HG02973 (cell line): ENCODE results near the gene TNIK.
"Not testable (repeated sequence)": the region's sequence is repeated elsewhere in the genome, so short reads cannot be mapped to it uniquely, and the experiment has no call there.

ENCODE experiments used
- ATAC-seq: cut with Tn5 transposase; IDR thresholded peaks from one replicate; pipeline ENCODE4 v1.9.1; 2021; ENCODE audit warnings: moderate library complexity; ENCODE audit not compliant: unreplicated experiment

Gene TNIK

DNA sequence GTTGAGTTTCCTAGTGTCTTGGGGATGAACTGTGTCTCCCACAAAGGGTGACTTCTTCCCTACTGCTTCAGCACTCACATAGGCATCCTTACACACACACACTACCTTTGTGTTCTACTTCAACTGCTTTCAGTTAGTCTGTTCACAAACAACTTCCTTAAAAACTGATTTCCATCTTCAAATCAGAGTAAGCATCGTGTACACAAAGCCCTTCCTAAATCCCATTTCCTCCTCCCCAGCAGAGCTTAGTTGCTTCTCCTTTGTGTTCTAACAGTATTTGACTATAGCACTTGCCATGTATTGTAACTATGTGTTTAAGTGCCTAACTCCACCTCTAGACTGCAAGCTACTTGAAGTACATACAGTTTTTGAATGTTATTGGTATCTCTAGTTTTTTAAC lies 71.7 kb downstream of the TNIK start:
- ATAC-seq = no peak

GRCh38 chr3:171387062-171387461 lies 73.1 kb downstream of the TNIK start:
- ATAC-seq = no peak

DNA sequence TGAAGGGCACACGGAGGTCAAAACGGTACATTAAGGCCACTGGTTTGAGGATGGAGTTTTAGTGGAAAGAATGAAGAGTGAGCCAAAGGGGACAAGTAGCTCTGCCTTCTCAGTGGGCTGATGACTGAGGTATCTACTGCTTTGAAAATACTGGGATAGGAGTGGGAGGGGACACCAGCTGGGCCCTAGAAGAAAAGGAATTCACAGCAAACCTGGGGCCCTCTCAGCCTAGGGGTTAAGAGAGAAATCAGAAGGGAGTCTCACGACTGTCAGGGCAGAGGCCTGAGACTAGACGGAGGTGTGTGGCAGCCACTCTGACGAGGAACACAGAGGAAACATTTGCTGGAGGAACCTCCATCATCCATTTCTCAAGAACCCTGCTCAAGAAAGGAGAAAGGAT lies 75.1 kb downstream of the TNIK start:
- ATAC-seq = no peak

DNA sequence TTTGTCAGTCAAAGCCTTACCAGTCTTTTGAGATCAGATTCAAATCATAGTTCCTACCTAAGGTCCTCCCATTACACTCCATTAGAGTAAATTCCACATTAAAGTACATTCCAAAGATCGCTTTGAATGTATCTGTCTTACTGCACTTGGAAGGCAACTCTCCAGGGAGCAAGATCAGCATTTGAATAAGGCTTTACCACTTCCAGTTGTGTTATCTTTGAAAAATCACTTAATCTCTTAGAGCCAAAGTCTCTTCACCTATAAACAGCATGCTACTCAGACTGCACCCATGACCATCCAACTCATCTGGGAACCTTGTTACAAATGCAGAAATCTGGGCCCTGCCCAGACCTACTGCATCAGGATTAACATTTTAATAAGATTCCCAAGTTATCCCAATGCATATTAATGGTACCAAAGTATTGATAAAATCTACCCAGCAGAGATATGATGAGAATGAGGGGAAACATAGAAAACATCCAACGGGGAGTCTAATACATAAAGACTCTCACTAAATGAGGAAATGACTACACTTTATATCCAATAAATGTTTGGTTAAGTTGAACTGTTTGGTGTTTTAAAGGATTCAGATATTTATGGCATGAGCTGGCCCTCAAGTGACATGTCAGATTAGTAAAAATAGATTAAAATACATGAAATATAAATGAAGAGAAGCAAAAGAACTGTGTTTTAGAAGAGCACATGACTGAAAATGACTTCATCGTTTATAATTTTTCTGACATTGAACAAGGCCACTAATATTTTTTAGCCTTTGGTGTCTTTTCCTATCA lies 75.9 kb downstream of the TNIK start:
- ATAC-seq = no peak

DNA sequence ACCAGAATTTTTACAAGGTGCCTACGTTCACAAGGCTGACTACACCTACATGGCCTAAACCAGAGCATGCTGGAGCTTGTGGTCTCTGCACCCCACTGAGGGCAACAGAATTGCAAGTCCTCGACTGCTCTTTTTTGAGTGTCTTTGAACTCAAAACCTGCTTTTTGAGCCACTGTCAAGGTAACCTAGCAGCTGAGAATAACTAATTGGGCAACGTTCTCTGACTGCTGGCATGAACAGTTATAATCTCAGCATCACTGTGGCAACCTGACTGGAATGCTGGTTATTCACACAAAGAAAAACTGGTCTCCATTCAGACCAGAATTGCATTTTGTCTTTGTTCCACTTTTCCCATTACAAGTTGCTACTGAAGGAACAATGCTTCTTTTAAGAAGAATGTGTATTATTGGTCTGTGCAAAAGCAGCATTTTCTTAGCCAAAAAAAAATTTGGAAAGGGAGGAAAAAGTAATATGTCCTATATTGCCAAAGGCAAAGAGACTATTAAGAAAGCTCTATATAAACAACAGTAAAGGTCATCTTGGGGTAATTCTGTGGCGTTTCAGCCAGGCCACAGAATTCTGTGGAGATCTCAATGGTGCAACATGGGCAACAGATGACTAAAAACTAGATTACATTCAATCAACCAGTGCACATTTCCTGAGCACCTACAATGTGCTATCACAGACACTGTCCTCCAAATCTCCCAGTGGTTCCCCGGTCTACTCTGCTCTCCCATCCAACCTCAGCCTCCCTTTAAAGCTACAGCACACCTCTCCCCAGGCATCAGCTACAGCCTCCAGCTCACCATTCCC lies 76.8 kb downstream of the TNIK start:
- ATAC-seq = no peak

- ATAC-seq = not testable (repeated sequence)
Observed at GRCh38 chr3:171382347-171382746, 77.9 kb downstream of the TNIK start.

DNA sequence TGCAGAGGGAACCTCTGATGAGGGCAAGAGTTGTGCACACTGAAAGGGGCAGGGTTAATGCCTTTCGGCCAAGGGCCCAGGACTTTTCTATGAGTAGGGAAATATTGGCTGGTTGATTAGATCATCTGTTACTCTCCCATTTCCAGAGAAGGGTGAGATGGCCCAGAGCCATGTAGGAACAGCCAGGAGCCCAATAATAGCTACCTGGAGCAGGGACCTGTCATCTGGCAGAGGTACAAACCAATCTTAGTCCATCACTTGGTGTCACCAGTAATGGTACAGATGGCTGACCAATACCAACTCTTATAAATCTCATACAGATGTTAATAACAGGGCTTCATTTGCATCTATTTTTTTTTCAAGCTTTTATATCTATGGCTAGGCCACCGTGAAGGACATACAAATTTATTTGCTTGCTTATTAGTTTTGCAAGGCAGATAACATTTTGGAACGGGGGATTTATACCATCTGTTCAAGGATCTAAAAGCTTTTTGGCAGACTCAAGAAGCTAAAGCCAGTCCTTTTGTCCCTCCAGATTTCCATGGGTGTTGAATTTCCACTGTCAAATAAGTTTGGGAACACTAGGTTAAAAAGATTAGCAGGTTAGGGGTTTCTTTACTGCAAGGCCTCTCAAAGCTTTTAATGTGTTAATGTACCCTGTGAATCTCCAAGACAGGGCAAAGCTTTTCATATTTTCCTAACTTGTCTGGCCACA lies 79.3 kb downstream of the TNIK start:
- no peak for ATAC-seq

GRCh38 chr3:171379961-171380483 lies 80.2 kb downstream of the TNIK start:
- ATAC-seq = no peak

DNA sequence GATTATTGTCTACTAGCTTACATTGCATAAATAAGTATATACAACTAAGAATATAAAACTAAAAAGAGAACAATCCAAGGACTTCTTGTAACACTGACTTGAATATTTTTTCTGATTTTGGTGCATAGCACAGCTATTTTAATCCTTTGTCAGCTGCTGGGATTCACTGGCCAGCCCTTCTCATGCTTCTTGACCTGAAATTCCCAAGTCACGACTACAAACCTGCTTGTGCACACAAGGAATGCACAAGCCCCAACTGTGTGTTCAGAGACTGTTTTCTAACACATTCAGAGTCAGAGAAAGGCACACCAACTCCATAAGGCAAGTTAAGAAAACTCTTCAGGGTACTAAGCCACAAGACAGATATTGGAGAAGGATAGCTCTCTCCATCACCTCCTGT lies 80.9 kb downstream of the TNIK start:
- no peak for ATAC-seq

GRCh38 chr3:171378586-171378985 lies 81.6 kb downstream of the TNIK start:
- ATAC-seq = no peak

- no peak for ATAC-seq
Observed at GRCh38 chr3:171377859-171378258, 82.3 kb downstream of the TNIK start.

DNA sequence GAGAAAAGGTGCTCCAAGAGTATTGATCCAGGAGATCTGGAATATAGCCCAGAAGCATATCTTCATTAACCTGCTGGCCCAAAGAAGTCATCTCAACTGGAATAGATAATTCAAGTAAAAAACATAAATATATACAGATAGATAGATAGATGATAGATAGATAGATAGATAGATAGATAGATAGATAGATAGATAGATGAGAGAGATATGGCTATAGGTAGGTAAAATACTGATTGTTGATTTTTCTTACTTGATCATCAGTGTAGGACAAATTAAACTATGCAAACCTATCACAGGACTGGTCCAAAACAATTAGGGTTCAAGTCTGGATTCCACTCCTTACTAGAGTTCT lies 83.6 kb downstream of the TNIK start:
- no peak for ATAC-seq

DNA sequence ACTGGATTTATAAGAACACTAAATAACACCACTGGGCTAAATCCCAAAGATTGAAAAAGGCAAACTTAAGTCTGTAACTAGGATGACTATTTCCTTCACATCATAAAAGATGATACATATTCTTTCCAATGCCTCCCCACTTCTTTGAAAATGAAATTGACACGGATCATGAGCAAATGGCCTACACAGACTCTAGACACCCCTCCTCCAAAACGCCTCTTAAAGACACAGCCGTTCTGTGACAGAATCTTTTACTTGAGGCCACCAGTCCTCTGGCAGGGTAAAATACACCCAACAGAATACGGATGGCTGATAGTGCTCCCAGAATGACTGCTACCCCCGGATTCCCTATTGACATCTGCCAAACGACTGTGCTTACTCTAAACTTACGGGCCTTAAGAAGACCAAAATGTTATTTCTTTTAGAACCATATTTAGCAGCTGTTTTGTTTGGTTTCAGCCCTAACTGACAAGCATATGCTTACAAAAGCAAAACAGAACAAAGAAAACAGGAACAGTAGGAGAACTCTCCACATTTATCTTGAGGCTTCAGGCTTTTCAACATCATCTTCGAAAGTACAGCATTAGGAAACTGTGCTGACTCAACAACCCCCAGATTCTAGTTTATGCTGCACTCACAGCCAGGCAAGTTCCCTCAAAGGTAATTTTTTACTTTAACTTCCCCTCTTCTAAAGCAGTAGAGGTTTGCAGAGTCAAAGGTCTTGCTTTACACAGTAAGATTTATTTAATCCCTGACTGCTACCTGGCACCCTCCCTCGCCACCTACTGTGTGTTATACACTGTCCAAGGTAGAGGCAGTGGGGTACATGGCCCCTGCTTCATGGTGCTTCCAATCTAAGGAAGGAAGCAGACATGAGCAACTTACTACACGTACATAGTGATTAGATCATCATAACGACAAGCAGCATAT lies 84.3 kb downstream of the TNIK start:
- no peak for ATAC-seq

DNA sequence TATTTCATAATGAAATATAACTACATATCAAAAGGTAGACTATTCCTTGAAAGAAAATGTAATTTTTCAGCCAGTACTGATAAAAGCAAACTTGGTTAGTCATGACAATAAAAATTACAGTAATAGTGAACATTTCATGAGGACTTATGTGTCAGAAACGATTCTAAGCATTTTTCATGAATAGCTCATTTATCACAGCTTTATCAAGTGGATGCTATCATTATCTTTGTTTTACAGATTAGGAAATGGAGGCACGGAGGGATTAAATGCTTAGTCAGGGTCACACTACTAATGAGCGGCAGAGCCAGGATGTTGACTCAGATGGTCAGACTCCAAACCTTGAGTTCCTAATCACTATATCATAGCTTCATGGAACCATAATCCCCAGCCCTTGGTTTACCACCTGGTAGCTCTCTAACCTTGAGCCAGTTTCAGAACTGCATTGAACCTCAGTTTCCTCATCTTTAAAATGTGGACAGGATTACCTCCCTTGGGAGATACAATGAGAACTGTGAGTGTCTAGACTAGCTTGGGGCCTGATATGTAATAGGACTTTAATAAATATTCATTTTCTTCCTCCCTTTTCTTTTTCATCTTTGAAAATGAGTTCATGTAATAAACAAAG lies 85.4 kb downstream of the TNIK start:
- no peak for ATAC-seq

GRCh38 chr3:171374260-171374659 lies 85.9 kb downstream of the TNIK start:
- ATAC-seq = no peak

GRCh38 chr3:171373711-171374110 lies 86.5 kb downstream of the TNIK start:
- ATAC-seq = no peak

- no peak for ATAC-seq
Observed at GRCh38 chr3:171372694-171373093, 87.5 kb downstream of the TNIK start.

DNA sequence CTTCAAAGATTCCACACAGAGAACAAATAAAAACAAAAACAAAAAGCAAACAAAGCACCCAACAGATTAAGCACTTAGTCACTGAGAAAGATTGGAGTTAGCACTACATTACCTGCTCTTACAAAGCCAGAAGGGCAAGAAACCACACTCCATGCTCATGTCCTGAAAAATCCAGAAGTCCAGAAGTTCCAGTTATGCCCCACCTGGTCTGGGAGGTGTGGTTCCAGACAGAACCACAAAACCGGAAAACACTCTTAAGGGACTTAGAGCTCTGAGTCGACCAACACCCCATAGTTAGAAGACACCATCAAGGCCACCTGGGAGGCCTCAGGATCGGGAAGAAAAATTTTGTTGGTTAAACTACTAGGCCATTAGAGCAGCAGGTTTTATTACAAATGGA lies 88.9 kb downstream of the TNIK start:
- ATAC-seq = no peak

GRCh38 chr3:171369156-171369555 lies 91.0 kb downstream of the TNIK start:
- ATAC-seq = no peak

GRCh38 chr3:171366738-171367137 lies 93.5 kb downstream of the TNIK start:
- ATAC-seq = not testable (repeated sequence)
